GM18519 (cell line): ENCODE measurements around the gene TMEM151B.
"Not testable (repeated sequence)": the region's sequence is repeated elsewhere in the genome, so short reads cannot be mapped to it uniquely, and the experiment has no call there.

Experiments
- ATAC-seq: cut with Tn5 transposase; IDR thresholded peaks from one replicate; pipeline ENCODE4 v1.9.1; 2021; ENCODE audit warnings: mild to moderate bottlenecking, moderate library complexity; ENCODE audit not compliant: unreplicated experiment, low FRiP score

TMEM151B gene

GRCh38 chr6:44301106-44301505 is 30.9 kb downstream of the TMEM151B start:
- no peak for ATAC-seq

- no peak for ATAC-seq
Measured at GRCh38 chr6:44301782-44302564, 31.7 kb downstream of the TMEM151B start.

GRCh38 chr6:44302856-44303255 is 32.6 kb downstream of the TMEM151B start:
- ATAC-seq: no peak

- no peak for ATAC-seq
Measured at GRCh38 chr6:44303842-44304241, 33.6 kb downstream of the TMEM151B start.

- ATAC-seq: no peak
Measured at GRCh38 chr6:44304282-44305199, 34.3 kb downstream of the TMEM151B start.

GRCh38 chr6:44305200-44305725 is 35.0 kb downstream of the TMEM151B start:
- ATAC-seq: no peak

- ATAC-seq: no peak
Measured at GRCh38 chr6:44306710-44307109, 36.5 kb downstream of the TMEM151B start.

GRCh38 chr6:44307217-44307616 is 37.0 kb downstream of the TMEM151B start:
- no peak for ATAC-seq

- ATAC-seq: no peak
Measured at GRCh38 chr6:44309092-44309491, 38.8 kb downstream of the TMEM151B start.

- ATAC-seq: no peak
Measured at GRCh38 chr6:44309631-44310030, 39.4 kb downstream of the TMEM151B start.

GRCh38 chr6:44310241-44310640 is 40.0 kb downstream of the TMEM151B start:
- ATAC-seq: no peak

- ATAC-seq: no peak
Measured at GRCh38 chr6:44311304-44311703, 41.1 kb downstream of the TMEM151B start.

- ATAC-seq: no peak
Measured at GRCh38 chr6:44311767-44312166, 41.5 kb downstream of the TMEM151B start.

GRCh38 chr6:44312901-44313788 is 42.9 kb downstream of the TMEM151B start, which contains the start of gene AARS2:
Gene AARS2 (minus strand): TSS chr6:44313347. CDS start chr6:44313323, 24 bp downstream.
- peak; percentile 80 for ATAC-seq

- not testable (repeated sequence) for ATAC-seq
Measured at GRCh38 chr6:44314657-44315056, 44.4 kb downstream of the TMEM151B start.

- ATAC-seq: no peak
Measured at GRCh38 chr6:44315516-44315915, 45.3 kb downstream of the TMEM151B start.

GRCh38 chr6:44315951-44316350 is 45.7 kb downstream of the TMEM151B start:
- no peak for ATAC-seq

GRCh38 chr6:44316481-44316880 is 46.2 kb downstream of the TMEM151B start:
- no peak for ATAC-seq

- not testable (repeated sequence) for ATAC-seq
Measured at GRCh38 chr6:44317136-44317631, 46.9 kb downstream of the TMEM151B start.

- no peak for ATAC-seq
Measured at GRCh38 chr6:44321210-44321609, 51.0 kb downstream of the TMEM151B start.
